ENCODE measurements around the gene SLC30A4.
"Not testable (repeated sequence)": the region's sequence is repeated elsewhere in the genome, so short reads cannot be mapped to it uniquely, and the experiment has no call there.

The SLC30A4 gene

DNA sequence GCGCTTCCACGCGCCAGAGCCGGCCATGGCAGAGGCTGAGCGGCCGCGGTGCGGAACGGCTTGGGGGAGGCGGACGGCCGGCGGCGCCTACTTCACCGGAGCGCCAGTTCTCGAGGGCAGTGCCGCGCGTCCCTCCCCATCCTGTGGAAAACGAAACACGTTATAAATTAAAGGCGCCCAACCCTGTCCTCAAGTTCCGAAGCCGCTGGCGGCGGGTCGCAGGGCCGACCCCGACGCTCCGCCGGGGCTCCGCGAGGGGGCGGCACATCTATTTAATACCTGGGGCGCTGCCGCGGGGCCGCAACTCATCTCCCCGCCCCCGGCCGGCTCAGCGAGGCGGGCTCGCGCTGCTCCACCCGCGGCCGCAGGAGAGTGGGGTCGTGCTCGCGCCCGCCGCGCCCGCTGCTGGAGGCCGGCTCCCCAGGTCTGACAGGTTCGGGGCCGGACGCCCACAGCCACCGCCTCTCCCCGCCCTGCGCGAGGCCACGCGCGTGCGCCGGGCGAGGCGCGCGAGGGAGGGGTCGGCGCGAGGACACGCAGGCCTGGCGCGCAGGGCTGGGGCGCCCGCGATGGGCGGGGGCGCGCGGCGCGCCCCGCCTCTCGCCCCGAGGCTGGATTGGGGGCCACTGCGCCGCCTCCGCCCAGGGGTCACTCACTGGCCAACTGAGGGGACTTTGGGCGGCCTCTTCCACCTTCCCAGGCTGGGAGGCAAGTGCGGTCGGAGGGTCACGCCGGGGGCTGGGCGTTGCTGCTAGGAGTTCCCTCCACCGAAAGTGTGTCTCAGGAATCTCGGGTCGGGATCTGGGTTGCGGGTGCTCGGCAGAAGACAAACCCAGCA is at the start of gene SLC30A4:
Gene SLC30A4 (minus strand): TSS at position 428 of the 838 bp plus-strand sequence. CDS start 401 bp downstream, at position 27.
- peak; percentile 56 to 67 for DNase-seq

DNA sequence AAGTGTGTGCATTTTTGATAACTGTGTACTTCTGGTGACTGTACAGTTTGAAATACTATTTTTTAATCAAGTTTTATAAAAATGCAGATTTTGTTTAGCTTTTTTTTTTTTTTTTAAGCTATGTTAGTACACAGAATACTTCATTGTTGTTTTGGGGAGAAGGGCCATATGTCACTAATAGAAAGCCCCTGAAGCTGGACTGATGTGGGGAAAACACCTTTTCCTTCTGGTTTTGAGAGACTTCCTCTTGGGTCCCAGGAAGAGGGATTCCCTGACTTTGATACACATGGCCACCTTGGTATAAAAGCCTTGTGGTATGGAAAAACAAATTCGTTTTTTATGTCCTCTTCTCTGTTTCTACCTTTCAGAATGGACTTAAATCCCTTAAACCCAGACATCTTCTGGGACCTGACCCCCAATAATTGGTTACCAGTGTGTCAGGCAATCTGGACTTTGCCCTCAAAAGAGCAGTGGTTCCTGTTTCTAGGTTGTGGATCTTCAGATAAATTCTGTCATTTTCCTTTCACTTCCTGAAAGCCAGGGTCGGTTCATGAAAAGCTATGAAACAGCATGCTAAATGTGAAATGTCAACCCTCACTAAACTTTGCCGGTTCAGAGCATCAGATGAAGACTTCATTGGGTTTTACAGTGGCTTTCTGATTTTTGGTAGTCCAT is 33.5 kb upstream of the SLC30A4 start:
- no peak for DNase-seq

DNA sequence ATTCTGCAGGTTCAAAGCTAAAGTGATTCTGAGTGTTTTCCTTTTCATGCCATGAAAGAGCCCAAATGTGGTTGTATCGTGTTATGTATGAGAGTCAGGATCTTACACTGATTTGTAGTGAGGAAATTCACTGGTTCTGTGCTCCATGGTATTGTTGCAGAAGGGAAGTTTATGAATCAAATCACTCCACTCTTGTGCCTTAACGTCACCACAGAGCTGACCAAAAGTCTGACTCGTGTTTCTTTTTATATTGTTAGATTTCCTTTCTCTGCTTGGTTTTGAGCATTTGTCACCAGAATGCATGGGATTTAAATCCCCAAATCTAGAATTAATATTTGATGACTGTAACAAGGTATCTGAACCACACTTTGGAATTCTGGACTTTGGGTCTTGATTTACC is 29.1 kb upstream of the SLC30A4 start:
- no peak for DNase-seq

DNA sequence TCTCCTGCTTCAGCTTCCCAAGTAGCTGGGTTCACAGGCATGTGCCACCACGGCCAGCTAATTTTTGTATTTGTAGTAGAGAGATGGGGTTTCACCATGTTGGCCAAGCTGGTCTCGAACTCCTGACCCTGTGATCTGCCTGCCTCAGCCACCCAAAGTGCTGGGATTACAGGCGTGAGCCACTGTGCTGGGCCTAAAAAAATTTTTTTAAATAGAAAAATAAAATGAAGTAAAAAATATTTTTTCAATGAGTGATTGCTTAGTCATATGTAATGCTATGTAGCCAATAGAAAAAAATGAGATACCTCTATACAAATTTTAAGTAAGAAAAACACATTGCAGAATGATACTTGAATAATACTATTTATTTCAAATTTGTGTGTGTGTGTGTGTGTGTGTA is 27.9 kb upstream of the SLC30A4 start:
- no peak for DNase-seq

DNA sequence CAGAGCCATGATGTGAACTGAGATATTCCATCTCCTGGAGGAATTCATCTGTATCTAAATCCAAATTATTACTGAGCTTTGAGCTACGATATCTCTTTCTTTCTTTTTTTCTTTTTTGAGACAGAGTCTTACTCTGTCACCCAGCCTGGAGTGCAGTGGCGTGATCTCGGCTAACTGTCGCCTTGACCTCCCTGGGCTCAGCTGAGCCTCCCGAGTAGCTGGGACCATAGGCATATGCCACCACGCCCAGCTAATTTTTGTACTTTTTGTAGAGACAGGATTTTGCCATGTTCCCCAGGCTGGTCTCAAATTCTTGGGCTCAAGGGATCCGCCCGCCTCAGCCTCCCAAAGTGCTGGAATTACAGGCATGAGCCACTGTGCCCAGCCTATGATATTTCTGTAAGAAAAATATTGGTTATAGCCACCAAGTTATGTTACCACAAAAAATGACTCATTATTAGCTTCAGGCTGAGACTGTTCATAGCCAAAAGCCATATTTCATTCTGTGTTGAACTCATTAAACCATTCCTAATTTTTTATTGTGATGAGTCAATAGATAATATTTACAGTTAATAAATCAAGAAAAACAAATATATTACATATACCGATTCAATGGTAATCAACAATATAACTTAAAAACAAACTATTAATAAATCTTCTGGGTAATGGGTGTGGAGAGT is 27.1 kb upstream of the SLC30A4 start:
- no peak for DNase-seq

- no peak for DNase-seq
Measured at GRCh38 chr15:45548753-45549520, 26.4 kb upstream of the SLC30A4 start.

GRCh38 chr15:45546789-45547188 is 24.2 kb upstream of the SLC30A4 start:
- DNase-seq, result no peak

GRCh38 chr15:45544266-45545023 is 21.9 kb upstream of the SLC30A4 start:
- no peak for DNase-seq

DNA sequence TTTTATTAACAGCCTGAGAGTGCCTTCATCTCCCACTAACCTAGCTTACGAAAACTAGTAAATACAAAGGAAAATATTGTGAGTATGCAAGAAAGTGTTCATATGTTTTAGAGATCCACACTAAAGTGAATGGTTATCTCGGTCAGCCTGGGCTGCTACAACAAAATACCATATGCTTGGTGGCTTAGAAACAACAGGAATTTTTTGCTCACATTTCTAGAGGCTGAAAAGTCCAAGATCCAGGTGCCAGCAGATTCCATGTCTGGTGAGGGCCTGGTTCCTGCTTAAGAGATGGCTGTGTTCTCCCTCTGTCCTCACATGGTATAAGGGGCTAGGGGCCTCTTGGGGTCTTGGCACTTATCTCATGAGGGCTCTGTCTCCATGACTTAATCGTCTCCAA is 20.5 kb upstream of the SLC30A4 start:
- DNase-seq, result no peak

- DNase-seq, result no peak
Measured at GRCh38 chr15:45540531-45540930, 18.0 kb upstream of the SLC30A4 start.

DNA sequence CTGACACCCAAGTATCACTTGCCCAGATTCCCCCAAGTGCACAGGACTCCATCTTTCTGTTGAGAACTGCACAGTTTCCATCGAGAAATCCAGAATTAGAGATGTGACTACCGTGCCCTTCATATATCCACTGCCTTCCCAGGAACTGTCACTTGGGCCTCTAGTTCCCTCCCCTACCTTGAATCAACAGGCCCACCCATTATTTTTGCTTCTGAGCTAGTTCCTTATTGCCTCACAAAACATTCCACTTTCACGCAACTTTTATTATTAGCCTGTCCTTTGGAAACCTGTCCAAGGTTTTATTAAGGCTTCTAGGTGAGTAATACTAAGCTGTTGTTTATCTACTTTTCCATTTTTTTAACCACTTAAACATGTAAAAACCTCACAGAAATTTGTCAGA is 17.1 kb upstream of the SLC30A4 start:
- no peak for DNase-seq

GRCh38 chr15:45536934-45537333 is 14.4 kb upstream of the SLC30A4 start:
- DNase-seq, result no peak

DNA sequence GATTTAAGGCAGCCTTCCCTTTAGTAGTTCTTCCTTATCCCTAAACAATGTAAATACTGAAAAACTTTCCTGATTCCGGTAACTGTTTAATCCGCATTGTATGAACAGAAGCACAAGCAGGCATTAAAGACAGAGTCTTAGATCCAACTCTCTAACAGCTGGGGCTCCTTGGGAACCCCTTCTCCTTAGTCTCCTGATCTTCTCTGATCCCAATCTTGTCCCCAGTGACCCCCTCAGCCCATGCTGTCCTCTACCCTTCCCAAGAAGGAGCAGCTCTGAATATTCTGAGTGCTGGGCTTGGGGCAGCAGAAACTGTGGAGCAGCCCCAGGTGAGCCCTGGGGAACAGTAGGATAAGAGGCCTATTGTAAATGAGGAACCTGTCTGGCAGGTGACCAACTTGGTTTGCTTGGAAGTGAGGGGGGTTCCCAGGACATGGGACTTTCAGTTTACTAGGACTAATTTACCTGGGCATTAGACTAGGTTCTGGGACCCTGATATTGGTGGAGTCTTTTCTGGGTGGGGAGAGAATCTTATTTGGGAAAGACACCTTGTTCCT is 13.0 kb upstream of the SLC30A4 start:
- DNase-seq, result no peak

DNA sequence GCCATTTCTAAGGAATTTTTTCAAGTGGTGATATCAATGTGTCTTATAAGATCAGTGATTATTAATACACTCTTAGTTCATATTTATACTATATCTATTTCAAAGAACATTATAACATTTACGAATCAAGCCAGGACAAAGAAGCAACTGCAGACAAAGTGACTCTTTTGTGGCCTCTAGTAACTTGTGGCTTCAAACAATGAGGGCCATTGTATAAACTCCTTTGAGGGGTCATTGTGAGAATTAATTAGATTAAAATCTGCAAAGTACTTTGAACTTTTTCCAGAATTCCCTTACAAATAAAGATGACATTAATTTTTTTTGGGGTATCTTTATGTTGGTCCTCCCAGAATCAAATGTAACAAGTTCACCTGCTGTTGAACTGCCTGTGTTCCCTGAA is 12.3 kb upstream of the SLC30A4 start:
- no peak for DNase-seq

DNA sequence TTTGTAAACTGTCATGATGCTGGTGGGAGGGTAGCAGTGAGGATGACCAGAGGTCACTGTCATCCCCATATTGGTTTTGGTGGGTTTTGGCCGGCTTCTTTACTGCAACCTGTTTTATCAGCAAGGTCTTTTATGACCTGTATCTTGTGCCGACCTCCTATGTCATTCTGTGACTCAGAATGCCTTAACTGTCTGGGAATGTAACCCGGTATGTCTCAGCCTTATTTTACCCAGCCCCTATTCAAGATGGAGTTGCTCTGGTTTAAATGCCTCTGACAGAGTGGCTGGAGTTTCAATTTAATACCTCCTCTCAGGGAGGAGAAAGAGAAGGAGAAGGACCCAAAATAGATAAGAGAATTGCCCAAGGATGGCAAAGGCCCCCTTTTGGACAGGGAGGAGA is 10.3 kb upstream of the SLC30A4 start:
- DNase-seq, result not testable (repeated sequence)

- no peak for DNase-seq
Measured at GRCh38 chr15:45529613-45530012, 7.1 kb upstream of the SLC30A4 start.

DNA sequence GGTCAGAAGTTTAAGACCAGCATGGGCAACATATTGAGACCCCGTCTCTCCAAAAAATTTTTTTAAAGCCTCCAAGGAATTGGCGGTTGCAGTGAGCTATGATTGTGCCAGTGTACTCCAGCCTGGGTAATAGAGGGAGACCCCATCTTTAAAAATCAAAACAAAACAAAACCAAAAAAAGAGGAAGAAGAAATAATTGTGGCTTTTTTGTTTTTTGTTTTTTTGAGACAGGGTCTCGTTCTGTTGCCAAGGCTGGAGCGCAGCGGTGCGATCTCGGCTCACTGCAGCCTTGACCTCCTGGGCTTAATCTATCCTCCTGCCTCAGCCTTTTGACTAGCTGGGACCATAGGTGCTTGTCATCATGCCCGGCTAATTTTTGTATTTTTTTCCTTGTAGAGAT is 4.5 kb upstream of the SLC30A4 start:
- no peak for DNase-seq

- peak in 1 of 2 donors; percentile 0 for DNase-seq
Measured at GRCh38 chr15:45523166-45523460, 558 bp upstream of the SLC30A4 start.

DNA sequence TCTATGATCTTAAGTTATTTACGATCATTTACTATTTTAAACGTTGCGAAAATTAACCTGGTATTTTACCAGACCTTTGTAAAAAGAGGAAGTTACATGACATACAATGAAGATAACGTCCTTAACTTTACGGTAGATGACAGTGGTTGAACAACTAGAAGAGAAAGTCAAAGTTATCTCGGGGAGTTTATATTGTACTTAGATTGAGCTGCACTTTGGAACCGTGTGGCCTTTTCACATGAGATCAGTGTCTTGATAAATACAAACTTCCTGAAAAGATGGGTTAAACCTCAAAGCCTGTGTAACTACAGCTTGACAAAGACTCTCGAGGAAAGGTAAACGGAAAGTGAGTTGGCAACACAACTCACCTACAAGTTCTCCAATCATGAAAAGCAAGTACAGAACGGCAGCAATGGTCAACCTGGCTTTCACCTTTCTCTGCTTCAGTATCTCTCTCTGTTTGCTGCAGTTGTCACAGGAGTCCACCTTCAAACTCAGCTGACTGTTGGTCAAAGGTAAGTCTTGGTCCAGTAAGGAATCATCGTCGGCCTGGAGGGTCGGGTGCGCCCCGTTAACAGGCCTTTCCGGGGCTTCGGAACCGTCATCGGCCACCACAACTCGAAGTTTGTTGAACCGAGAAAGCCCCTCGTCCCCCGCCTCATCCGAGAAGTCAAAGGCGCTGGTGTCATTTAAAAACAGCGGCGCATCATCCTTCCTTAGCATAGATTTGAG is 793 bp downstream of the SLC30A4 start:
- peak; percentile 2 to 3 for DNase-seq

GRCh38 chr15:45510758-45511280 is 11.7 kb downstream of the SLC30A4 start:
- no peak for DNase-seq

GRCh38 chr15:45507143-45507542 is 15.4 kb downstream of the SLC30A4 start:
- DNase-seq, result not testable (repeated sequence)

Measured in activated CD4-positive, alpha-beta T cell treated with anti-CD3 and anti-CD28 coated beads for 4 hours (primary cell).